HL-60 (cell line): ENCODE results near the gene RBM18.

Experiments
- DNase-seq, 2 experiments: peaks; one replicate each; pipeline ENCODE4 v3.0.0-alpha.2; 2010 to 2020; ENCODE audit warnings: low read depth in 1 of 2, low spot score in 1 of 2
- H3K27ac ChIP-seq: fragments of 250-450 bp; sonication (Bioruptor Pico); replicated peaks from 2 replicates; pipeline ENCODE4 v1.5.1; 2020; ENCODE audit warnings: mild to moderate bottlenecking, moderate library complexity
- H3K27me3 ChIP-seq: fragments of 250-450 bp; sonication (Bioruptor Pico); 2 replicates; pipeline ENCODE4 v1.5.1; 2021; ENCODE audit warnings: mild to moderate bottlenecking, moderate library complexity; ENCODE audit not compliant: insufficient read depth, poor library complexity, severe bottlenecking
- H3K4me3 ChIP-seq: replicated peaks from 2 replicates; pipeline ENCODE4 v1.5.1; 2011; ENCODE audit warnings: mild to moderate bottlenecking, control low read depth, low read length; ENCODE audit not compliant: insufficient read depth
- CTCF ChIP-seq: IDR thresholded peaks from one replicate; pipeline ENCODE4 v1.5.1; 2011; ENCODE audit warnings: low read length, control low read depth, inconsistent platforms; ENCODE audit not compliant: insufficient read depth
- GABPA ChIP-seq: IDR thresholded peaks from 2 replicates; pipeline ENCODE4 v1.6.1; 2012; ENCODE audit warnings: low read depth
- POLR2AphosphoS5 ChIP-seq: IDR thresholded peaks from 2 replicates; pipeline ENCODE4 v1.6.1; 2012; ENCODE audit warnings: low read depth
- SPI1 ChIP-seq: IDR thresholded peaks from 2 replicates; pipeline ENCODE4 v1.6.1; 2012; ENCODE audit warnings: low read depth, mild to moderate bottlenecking, borderline replicate concordance
- TF ChIP-seq, protein P1 (sequence below): IDR thresholded peaks from 2 replicates; pipeline ENCODE4 v1.6.1; 2012; ENCODE audit warnings: low read depth; ENCODE audit not compliant: insufficient replicate concordance

RBM18 gene

DNA sequence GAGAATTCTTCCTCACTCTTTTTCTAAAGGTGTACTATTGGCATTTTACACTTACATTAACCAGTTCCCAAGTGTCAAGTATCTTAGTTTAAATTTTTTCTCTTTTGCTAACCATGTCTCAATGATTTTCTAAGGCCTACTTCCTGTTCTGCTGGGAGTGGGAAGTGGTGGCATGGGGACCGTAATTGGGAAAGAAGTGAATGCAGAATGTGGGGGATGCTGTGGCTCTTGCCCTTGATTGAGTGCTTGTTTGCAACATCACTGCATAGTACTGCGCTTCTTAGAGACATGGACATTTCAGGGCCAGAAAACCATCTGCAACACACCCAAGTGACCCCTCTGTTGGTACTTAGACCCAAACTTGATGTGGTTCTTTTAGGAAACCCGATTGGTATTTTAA lies 32.9 kb upstream of the RBM18 start:
- DNase-seq: peak; percentile 65 to 86

DNA sequence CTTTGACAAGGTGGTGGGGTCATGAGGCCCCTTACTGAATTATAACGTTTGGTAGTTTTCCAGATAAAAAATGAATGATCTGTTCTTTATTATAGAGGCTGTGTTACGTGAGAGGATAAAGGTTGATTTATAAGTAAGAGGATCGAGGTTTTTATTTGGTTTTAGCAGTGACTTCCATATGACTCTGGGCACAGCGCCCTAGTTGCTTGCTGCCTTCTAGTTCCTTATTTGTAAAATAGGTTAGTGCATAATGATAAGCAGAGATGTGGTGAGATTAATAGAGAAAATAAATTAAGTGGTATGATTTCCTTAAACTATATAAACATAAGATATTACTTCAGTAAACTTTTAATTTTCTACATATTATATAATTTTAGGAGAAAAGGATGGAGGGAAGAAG lies 29.9 kb upstream of the RBM18 start:
- TF ChIP-seq, protein P1, sequence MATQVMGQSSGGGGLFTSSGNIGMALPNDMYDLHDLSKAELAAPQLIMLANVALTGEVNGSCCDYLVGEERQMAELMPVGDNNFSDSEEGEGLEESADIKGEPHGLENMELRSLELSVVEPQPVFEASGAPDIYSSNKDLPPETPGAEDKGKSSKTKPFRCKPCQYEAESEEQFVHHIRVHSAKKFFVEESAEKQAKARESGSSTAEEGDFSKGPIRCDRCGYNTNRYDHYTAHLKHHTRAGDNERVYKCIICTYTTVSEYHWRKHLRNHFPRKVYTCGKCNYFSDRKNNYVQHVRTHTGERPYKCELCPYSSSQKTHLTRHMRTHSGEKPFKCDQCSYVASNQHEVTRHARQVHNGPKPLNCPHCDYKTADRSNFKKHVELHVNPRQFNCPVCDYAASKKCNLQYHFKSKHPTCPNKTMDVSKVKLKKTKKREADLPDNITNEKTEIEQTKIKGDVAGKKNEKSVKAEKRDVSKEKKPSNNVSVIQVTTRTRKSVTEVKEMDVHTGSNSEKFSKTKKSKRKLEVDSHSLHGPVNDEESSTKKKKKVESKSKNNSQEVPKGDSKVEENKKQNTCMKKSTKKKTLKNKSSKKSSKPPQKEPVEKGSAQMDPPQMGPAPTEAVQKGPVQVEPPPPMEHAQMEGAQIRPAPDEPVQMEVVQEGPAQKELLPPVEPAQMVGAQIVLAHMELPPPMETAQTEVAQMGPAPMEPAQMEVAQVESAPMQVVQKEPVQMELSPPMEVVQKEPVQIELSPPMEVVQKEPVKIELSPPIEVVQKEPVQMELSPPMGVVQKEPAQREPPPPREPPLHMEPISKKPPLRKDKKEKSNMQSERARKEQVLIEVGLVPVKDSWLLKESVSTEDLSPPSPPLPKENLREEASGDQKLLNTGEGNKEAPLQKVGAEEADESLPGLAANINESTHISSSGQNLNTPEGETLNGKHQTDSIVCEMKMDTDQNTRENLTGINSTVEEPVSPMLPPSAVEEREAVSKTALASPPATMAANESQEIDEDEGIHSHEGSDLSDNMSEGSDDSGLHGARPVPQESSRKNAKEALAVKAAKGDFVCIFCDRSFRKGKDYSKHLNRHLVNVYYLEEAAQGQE: no peak
- TF ChIP-seq GABPA (no peak), SPI1 (no peak)
- Histone ChIP-seq H3K27ac (no peak overlapping the region), H3K4me3 (no peak overlapping the region), H3K27me3 (no peaks in the 10 kb centered on the region)
- no peak for DNase-seq

More for the DNA sequence above, 32.9 kb upstream of the RBM18 start:
- Histone ChIP-seq H3K27me3 (no peaks in the 10 kb centered on the region), H3K4me3 (no peak overlapping the region), H3K27ac (no peak overlapping the region)
- TF ChIP-seq GABPA (no peak), POLR2AphosphoS5 (peak; percentile 64), SPI1 (peak; percentile 85)
- TF ChIP-seq, protein P1: no peak

GRCh38 chr9:122291458-122291857 lies 26.8 kb upstream of the RBM18 start:
- Histone ChIP-seq H3K27me3 (no peaks in the 10 kb centered on the region), H3K4me3 (no peak overlapping the region), H3K27ac (no peak overlapping the region)
- TF ChIP-seq POLR2AphosphoS5 (no peak), GABPA (no peak), SPI1 (no peak), CTCF (no peak)
- TF ChIP-seq, protein P1: no peak
- no peak for DNase-seq

DNA sequence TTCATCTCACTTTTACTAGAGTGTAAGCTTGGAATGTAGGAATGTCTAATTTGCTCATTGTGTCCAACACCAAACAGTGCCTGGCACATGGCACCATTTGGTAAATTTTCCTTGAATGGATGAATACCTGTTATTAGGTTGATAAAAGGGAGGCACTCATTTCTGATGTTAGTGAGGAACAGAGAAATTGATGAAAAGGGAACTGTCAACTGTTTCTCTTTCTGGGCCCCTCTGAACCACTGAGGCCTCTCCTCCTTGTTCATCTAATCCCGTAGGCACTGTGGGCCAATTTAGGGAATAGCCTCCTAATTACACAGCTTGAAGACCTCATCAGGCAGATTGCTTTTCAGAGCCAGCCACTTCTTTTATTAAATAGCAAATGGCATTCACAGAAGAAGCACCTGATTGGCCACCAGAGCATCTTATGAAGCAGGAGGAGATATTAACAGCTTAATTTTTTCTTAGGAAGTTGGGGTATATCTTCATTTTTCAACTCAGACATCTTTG lies 22.6 kb upstream of the RBM18 start:
- H3K4me3 ChIP-seq: no peak overlapping the region
- no peak for TF ChIP-seq CTCF
- TF ChIP-seq SPI1: no peak
- TF ChIP-seq GABPA: no peak
- TF ChIP-seq, protein P1: no peak
- TF ChIP-seq POLR2AphosphoS5: no peak
- no peak overlapping the region for H3K27ac ChIP-seq
- no peaks in the 10 kb centered on the region for H3K27me3 ChIP-seq
- no peak for DNase-seq
